HEK293 (cell line): ENCODE data around the gene NELFE.

Experiments
- CTCF ChIA-PET: fragments of 350-600 bp; formaldehyde crosslinking; extraction: SDS; loops from one replicate; lab custom pipeline; 2021; ENCODE audit warnings: antibody characterized with exemption; lab: Yijun Ruan, JAX
- POLR2A ChIA-PET: fragments of 300-600 bp; formaldehyde crosslinking; extraction: SDS; loops from one replicate; lab custom pipeline; 2020; ENCODE audit warnings: antibody characterized with exemption, inconsistent platforms; lab: Yijun Ruan, JAX
- H3K27ac ChIP-seq: fragments of 200-500 bp; sonication (Bioruptor generic); 2 replicates; pipeline ENCODE4 v1.5.1; 2014; ENCODE audit warnings: low read depth, low read length, control low read depth, inconsistent platforms; ENCODE audit errors: extremely low read depth
- H3K36me3 ChIP-seq, 2 experiments: fragments of 200-500 bp in 1 of 2; sonication (Bioruptor generic) in 1 of 2; 1 replicate in 1 of 2; 2 replicates in 1 of 2; pipeline ENCODE4 v1.5.1; 2014 to 2017; ENCODE audit warnings: inconsistent platforms in 2 of 2, low read length in 2 of 2; ENCODE audit not compliant: control insufficient read depth in 2 of 2, insufficient read depth in 1 of 2
- H3K4me1 ChIP-seq: fragments of 200-500 bp; sonication (Bioruptor generic); 2 replicates; pipeline ENCODE4 v1.5.1; 2014; ENCODE audit warnings: mild to moderate bottlenecking, low read length, inconsistent platforms; ENCODE audit not compliant: control insufficient read depth, insufficient read depth
- H3K4me3 ChIP-seq: 2 replicates; pipeline ENCODE4 v1.5.1; 2011; ENCODE audit warnings: low read depth, mild to moderate bottlenecking, control low read depth, low read length, moderate library complexity
- H3K9me3 ChIP-seq: fragments of 200-500 bp; sonication (Bioruptor generic); 2 replicates; pipeline ENCODE4 v1.5.1; 2014; ENCODE audit warnings: low read depth, low read length, inconsistent platforms; ENCODE audit not compliant: control insufficient read depth, insufficient read depth
- FEZF1 ChIP-seq: fragments of 450-650 bp; formaldehyde crosslinking; IDR thresholded peaks from 2 replicates; pipeline ENCODE4 v1.5.1; 2016; ENCODE audit warnings: missing biosample characterization, missing genetic modification characterization
- HOXC10 ChIP-seq: sonication (generic); formaldehyde crosslinking; IDR thresholded peaks from 2 replicates; pipeline ENCODE4 v1.8.1; 2023; ENCODE audit warnings: mild to moderate bottlenecking, missing genetic modification reagents
- KLF16 ChIP-seq: fragments of 450-650 bp; formaldehyde crosslinking; IDR thresholded peaks from 2 replicates; pipeline ENCODE4 v1.5.1; 2017; ENCODE audit warnings: missing biosample characterization, missing genetic modification characterization
- REST ChIP-seq: fragments of 450-650 bp; formaldehyde crosslinking; IDR thresholded peaks from 2 replicates; pipeline ENCODE4 v1.5.1; 2016; ENCODE audit warnings: missing biosample characterization, missing genetic modification characterization
- YY2 ChIP-seq: fragments of 450-650 bp; formaldehyde crosslinking; IDR thresholded peaks from 2 replicates; pipeline ENCODE4 v1.5.1; 2016; ENCODE audit warnings: missing biosample characterization, missing genetic modification characterization
- ZBTB1 ChIP-seq: fragments of 450-650 bp; formaldehyde crosslinking; IDR thresholded peaks from 2 replicates; pipeline ENCODE4 v1.5.1; 2016; ENCODE audit warnings: missing biosample characterization, missing genetic modification characterization
- ZBTB10 ChIP-seq: fragments of 450-650 bp; formaldehyde crosslinking; IDR thresholded peaks from 2 replicates; pipeline ENCODE4 v1.5.1; 2016; ENCODE audit warnings: missing biosample characterization, missing genetic modification characterization
- ZBTB17 ChIP-seq: fragments of 450-650 bp; formaldehyde crosslinking; IDR thresholded peaks from 2 replicates; pipeline ENCODE4 v1.5.1; 2016; ENCODE audit warnings: missing biosample characterization, missing genetic modification characterization
- ZBTB20 ChIP-seq: fragments of 450-650 bp; formaldehyde crosslinking; IDR thresholded peaks from 2 replicates; pipeline ENCODE4 v1.5.1; 2016; ENCODE audit warnings: missing biosample characterization, missing genetic modification characterization
- ZEB2 ChIP-seq: fragments of 450-650 bp; formaldehyde crosslinking; IDR thresholded peaks from 2 replicates; pipeline ENCODE4 v1.5.1; 2016; ENCODE audit warnings: missing biosample characterization, missing genetic modification characterization
- ZFP3 ChIP-seq: fragments of 450-650 bp; formaldehyde crosslinking; IDR thresholded peaks from 2 replicates; pipeline ENCODE4 v1.5.1; 2016; ENCODE audit warnings: low read depth, missing biosample characterization, missing genetic modification characterization
- ZNF146 ChIP-seq: fragments of 450-650 bp; formaldehyde crosslinking; IDR thresholded peaks from 2 replicates; pipeline ENCODE4 v1.5.1; 2016; ENCODE audit warnings: missing biosample characterization, missing genetic modification characterization
- ZNF169 ChIP-seq: fragments of 450-650 bp; formaldehyde crosslinking; IDR thresholded peaks from 2 replicates; pipeline ENCODE4 v1.5.1; 2016; ENCODE audit warnings: missing biosample characterization, missing genetic modification characterization
- ZNF19 ChIP-seq: fragments of 450-650 bp; formaldehyde crosslinking; IDR thresholded peaks from 2 replicates; pipeline ENCODE4; 2016; ENCODE audit warnings: missing biosample characterization, missing genetic modification characterization, low read depth
- ZNF2 ChIP-seq: fragments of 450-650 bp; formaldehyde crosslinking; IDR thresholded peaks from 2 replicates; pipeline ENCODE4 v1.5.1; 2016; ENCODE audit warnings: missing biosample characterization, missing genetic modification characterization
- ZNF24 ChIP-seq: fragments of 450-650 bp; formaldehyde crosslinking; IDR thresholded peaks from 2 replicates; pipeline ENCODE4 v1.5.1; 2016; ENCODE audit warnings: missing biosample characterization, missing genetic modification characterization
- ZNF354C ChIP-seq: fragments of 450-650 bp; formaldehyde crosslinking; IDR thresholded peaks from 2 replicates; pipeline ENCODE4 v1.5.1; 2016; ENCODE audit warnings: missing biosample characterization, missing genetic modification characterization, low read depth, borderline replicate concordance
- ZNF416 ChIP-seq: fragments of 450-650 bp; formaldehyde crosslinking; IDR thresholded peaks from 2 replicates; pipeline ENCODE4 v1.5.1; 2016; ENCODE audit warnings: missing biosample characterization, missing genetic modification characterization
- ZNF529 ChIP-seq: fragments of 450-650 bp; formaldehyde crosslinking; IDR thresholded peaks from 2 replicates; pipeline ENCODE4 v1.5.1; 2017; ENCODE audit warnings: missing genetic modification characterization, missing biosample characterization; ENCODE audit not compliant: insufficient replicate concordance
- ZNF560 ChIP-seq: fragments of 450-650 bp; formaldehyde crosslinking; IDR thresholded peaks from 2 replicates; pipeline ENCODE4 v1.5.1; 2017; ENCODE audit warnings: missing biosample characterization, missing genetic modification characterization, borderline replicate concordance
- ZNF571 ChIP-seq: fragments of 450-650 bp; formaldehyde crosslinking; IDR thresholded peaks from 2 replicates; pipeline ENCODE4 v1.5.0; 2017; ENCODE audit warnings: missing biosample characterization, missing genetic modification characterization
- ZNF623 ChIP-seq: fragments of 450-650 bp; formaldehyde crosslinking; IDR thresholded peaks from 2 replicates; pipeline ENCODE4 v1.5.1; 2016; ENCODE audit warnings: missing biosample characterization, missing genetic modification characterization
- ZSCAN23 ChIP-seq: fragments of 450-650 bp; formaldehyde crosslinking; IDR thresholded peaks from 2 replicates; pipeline ENCODE4 v1.5.1; 2016; ENCODE audit warnings: missing biosample characterization, missing genetic modification characterization
- ZSCAN30 ChIP-seq: fragments of 450-650 bp; IDR thresholded peaks from 2 replicates; pipeline ENCODE4 v1.5.1; 2018; ENCODE audit warnings: missing biosample characterization, mild to moderate bottlenecking, missing genetic modification characterization, moderate library complexity
- TF ChIP-seq, protein P1 (sequence below): fragments of 450-650 bp; formaldehyde crosslinking; IDR thresholded peaks from 2 replicates; pipeline ENCODE4 v1.5.1; 2016; ENCODE audit warnings: missing biosample characterization, missing genetic modification characterization, low read depth

The NELFE gene

DNA sequence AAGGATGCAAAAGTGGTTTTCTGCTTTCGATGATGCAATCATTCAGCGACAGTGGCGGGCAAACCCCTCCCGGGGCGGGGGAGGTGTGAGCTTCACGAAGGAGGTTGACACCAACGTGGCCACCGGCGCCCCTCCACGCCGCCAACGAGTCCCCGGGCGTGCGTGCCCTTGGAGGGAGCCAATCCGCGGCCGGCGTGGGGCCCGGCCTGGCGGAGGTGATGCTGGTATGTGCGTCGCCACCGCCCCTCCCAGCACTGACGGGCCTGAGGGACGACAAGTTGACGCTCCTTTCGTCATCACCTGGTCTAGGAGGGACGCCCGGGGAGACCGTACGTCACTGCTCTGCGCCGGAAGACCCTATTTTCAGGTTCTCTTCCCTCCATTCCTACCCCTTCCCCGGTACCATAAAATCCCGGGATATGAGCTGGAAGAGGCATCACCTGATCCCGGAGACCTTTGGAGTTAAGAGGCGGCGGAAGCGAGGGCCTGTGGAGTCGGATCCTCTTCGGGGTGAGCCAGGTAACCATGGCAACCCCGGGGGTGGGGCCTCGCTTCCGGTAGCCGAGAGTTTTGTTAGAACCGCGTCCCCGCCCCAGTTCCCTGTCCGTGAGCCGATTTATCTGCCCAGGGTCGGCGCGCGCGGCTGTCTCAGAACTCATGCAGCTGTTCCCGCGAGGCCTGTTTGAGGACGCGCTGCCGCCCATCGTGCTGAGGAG lies 13.4 kb upstream of the NELFE start, which contains the start of gene DXO (continued):
- TF ChIP-seq, protein P1, sequence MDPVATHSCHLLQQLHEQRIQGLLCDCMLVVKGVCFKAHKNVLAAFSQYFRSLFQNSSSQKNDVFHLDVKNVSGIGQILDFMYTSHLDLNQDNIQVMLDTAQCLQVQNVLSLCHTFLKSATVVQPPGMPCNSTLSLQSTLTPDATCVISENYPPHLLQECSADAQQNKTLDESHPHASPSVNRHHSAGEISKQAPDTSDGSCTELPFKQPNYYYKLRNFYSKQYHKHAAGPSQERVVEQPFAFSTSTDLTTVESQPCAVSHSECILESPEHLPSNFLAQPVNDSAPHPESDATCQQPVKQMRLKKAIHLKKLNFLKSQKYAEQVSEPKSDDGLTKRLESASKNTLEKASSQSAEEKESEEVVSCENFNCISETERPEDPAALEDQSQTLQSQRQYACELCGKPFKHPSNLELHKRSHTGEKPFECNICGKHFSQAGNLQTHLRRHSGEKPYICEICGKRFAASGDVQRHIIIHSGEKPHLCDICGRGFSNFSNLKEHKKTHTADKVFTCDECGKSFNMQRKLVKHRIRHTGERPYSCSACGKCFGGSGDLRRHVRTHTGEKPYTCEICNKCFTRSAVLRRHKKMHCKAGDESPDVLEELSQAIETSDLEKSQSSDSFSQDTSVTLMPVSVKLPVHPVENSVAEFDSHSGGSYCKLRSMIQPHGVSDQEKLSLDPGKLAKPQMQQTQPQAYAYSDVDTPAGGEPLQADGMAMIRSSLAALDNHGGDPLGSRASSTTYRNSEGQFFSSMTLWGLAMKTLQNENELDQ (tag by site-specific recombination), result no peak
- TF ChIP-seq, all 188 proteins: peak for 79

GRCh38 chr6:31971279-31971992 lies 12.7 kb upstream of the NELFE start:
- peaks cover 5% of the 10 kb centered on the region for H3K4me1 ChIP-seq
- H3K36me3 ChIP-seq, result peaks cover 3 to 50% of the 10 kb centered on the region in 2 experiments; a peak in 2 of 3 replicates
- peak overlapping the region; percentile 74 for H3K27ac ChIP-seq
- CTCF ChIA-PET, result interaction anchor here (0.6 to 2.1 kb wide), 5 partner anchors 10 to 1787 kb away, joined by 3 to 10 read pairs (median 4); partner anchors contain the start of genes NELFE and SKIC2
- no peaks in the 10 kb centered on the region for H3K9me3 ChIP-seq
- H3K4me3 ChIP-seq, result peak overlapping the region; percentile 83
- POLR2A ChIA-PET, result interaction anchor here (0.6 to 4.6 kb wide), 28 partner anchors 9 to 1000 kb away, joined by 3 to 64 read pairs (median 5); partner anchors contain the start of genes C6orf47, CLIC1, CSNK2B and EHMT2
- TF ChIP-seq ZNF169 (tag by site-specific recombination) (no peak), ZNF560 (tag by site-specific recombination) (no peak), ZFP3 (tag by site-specific recombination) (no peak), ZBTB20 (tag by site-specific recombination) (0 out of 2 replicates have a peak, but pooled peaks have one; percentile 7), YY2 (no peak), ZNF416 (no peak), ZBTB17 (tag by site-specific recombination) (peak; percentile 90), KLF16 (tag by site-specific recombination) (no peak; the same call in 1 of the 2 replicates), ZNF19 (tag by site-specific recombination) (no peak), ZNF623 (tag by site-specific recombination) (no peak; the same call in 1 of the 2 replicates), ZNF571 (tag by site-specific recombination) (no peak), ZEB2 (no peak), FEZF1 (no peak), ZNF24 (tag by site-specific recombination) (peak; percentile 94; the same call in 1 of the 2 replicates), ZNF354C (tag by site-specific recombination) (no peak), ZNF146 (tag by site-specific recombination) (no peak), ZBTB1 (tag by site-specific recombination) (no peak), ZBTB10 (tag by site-specific recombination) (no peak), ZNF2 (tag by site-specific recombination) (no peak), ZSCAN30 (tag by site-specific recombination) (0 out of 2 replicates have a peak, but pooled peaks have one; percentile 67), ZNF529 (tag by site-specific recombination) (no peak), REST (tag by site-specific recombination) (0 out of 2 replicates have a peak, but pooled peaks have one; percentile 5), HOXC10 (CRISPR knock-in tag) (no peak; the same call in 1 of the 2 replicates), ZSCAN23 (tag by site-specific recombination) (peak; percentile 81; the same call in 1 of the 2 replicates)
